Measurements from ENCODE around the gene GRIA3. TPM values are rescaled to one million over a fixed set of nuclear protein-coding genes. Genes with fewer than 3 reads are reported as not detected.

GRIA3 gene
- 4.8 TPM for total RNA-seq

DNA sequence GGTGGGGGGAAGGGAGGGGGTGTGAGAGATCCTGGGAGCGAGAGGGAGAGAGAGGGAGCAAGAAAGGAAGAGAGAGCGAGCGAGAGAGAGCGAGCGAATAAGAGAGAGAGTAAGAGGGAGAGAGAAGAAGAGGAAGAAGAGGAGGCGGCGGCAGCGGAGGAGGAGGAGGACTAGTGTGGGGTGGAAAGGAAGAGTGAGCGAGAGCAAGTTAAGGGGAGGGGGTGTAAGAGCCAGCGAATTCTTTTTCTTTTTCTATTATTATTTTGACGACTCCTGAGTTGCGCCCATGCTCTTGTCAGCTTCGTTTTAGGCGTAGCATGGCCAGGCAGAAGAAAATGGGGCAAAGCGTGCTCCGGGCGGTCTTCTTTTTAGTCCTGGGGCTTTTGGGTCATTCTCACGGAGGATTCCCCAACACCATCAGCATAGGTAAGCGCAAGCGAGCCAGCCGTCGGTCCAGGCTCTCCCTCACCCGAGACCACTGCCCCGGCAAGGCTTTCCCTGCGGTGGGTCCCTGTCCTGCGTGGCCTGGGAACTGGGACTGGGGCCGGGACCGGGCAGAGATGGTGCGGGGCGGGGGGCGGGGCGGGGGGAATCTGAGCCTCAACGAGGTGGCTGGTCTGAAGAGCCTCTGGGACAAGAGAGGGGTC is at the start of gene GRIA3:
Gene GRIA3, plus strand, starts transcription at position 60 of the 647 bp plus-strand sequence. Its CDS starts 258 bp downstream, at position 318.
- DNase-seq (ENCODE audit: low spot score) = no peak

DNA sequence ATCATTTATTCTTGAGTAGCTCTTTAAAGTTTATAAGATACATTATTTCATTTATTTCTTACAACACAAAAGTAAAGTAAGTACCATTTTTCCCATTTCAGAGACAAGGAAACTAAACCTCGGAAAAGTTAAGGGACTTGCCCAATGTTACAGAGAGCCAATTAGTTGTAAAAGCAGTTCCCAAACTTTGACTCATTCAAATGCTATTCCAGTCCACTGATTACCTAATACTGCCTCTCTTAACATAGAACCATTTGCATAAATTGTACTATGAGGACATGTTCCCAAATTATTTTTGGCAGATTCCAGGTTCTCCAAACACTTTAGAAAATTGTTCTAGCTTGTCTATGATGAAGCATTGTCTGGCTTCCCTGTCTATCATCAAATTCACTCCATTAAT is 45.6 kb upstream of the GRIA3 start:
- DNase-seq (ENCODE audit: low spot score) = no peak

DNA sequence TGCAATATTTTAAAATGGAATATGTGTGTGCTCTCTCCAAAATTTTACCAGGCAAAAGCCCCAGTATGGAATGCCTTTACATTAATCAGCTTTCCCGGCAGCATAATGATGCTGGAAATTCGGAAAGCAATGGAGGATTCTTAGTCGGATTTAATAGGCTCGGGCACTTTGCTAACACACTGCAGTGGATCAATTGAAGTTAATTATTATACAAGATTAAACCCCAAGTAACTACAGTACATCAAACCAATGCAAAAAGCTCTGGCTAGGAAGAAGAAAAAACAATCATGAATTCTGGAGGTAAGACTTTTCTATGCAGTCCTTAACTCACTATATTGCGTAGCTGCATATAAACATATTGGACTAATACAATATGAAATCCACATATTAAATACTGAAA is 43.6 kb upstream of the GRIA3 start:
- DNase-seq (ENCODE audit: low spot score) = no peak

DNA sequence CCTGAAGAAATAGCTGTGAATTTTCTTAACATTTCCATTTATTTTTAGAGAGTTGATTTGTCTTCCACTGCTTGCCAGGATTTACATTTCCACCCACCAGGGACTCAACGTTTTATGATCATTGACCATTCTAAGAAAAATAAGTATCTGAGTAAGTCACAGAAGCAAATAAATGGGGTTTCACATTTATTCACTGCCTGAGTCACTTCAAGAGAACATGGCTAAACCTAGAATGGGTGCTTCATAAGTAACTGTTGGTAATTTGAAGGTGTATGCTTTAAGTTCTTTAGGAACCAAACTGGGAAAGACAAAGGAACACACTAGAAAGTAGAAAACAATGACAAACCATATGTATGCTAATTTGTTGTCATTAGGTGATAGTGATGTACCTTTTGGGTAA is 43.2 kb upstream of the GRIA3 start:
- DNase-seq (ENCODE audit: low spot score) = no peak

DNA sequence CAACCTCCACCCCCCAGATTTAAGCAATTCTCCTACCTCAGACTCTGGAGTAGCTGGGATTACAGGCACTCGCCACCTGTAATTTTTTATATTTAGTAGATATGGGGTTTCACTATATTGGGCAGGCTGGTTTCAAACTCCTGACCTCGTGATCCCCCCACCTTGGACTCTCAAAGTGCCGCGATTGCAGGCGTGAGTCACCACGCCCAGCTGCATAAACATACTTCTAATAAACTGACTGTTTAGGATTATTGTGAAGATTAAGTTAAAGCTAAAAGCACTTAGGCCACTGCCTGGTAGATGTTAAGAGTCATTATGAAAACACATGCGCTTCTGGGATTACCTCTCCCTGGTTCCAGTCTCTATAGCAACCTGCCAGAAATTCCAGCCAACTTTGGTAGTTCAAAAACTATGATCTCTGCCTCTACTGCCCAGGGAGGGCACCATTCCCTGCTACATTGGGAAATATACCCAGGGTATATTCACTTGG is 30.2 kb upstream of the GRIA3 start:
- DNase-seq (ENCODE audit: low spot score) = no peak

DNA sequence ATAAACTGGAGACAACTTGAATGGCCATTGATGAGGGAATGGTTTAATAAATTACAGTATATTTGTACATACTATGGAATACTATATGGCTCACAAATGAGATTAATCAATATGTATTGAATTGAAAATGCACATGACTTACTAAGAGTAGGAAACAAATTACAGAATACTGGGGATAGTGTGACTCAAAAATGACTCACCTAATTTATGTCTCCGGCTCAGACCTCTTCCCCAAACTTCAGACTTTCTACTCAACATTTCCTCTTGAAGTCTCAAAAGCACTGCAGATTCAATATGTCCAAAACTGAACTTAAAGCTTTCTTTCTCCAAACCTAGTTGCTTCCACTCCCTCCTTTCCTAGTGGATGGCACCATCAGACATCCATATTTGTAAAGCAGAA is 28.8 kb upstream of the GRIA3 start:
- no peak for DNase-seq (ENCODE audit: low spot score)

DNA sequence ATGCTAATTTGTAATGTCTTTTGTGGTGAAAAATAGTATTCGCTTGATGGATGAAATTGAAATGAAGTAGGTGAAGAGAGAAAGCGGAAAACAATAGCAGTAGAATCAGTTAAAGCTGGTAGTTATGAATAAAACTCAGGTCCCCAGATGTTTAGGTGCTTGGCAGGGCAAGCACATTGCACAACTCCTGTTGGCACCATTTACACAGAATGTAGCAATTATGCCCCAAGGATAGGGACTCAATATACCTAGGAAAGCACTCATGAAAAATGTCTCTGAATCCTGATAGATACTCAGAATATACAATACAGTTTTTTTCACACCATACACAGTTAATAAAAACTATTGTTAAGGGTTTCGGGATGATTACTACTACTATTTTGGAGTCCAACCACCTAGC is 26.5 kb upstream of the GRIA3 start:
- DNase-seq (ENCODE audit: low spot score) = no peak

DNA sequence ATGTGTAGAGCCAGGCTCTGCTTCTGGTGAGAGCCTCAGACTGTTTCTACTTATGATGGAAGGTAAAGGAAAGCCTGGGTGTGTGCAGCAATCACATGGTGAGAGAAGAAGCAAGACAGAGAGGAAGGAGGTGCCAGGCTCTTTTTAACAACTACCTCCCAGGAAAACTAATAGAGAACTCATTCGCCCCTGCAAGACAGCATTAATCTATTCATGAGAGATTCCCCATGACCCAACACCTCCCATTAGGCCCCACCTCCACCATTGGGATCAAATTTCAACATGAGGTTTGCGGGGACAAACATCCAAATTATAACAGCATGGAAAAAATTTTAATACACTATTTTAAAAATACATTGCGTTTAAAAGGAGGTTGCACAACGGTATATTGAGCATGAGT is 24.7 kb upstream of the GRIA3 start:
- DNase-seq (ENCODE audit: low spot score) = no peak

DNA sequence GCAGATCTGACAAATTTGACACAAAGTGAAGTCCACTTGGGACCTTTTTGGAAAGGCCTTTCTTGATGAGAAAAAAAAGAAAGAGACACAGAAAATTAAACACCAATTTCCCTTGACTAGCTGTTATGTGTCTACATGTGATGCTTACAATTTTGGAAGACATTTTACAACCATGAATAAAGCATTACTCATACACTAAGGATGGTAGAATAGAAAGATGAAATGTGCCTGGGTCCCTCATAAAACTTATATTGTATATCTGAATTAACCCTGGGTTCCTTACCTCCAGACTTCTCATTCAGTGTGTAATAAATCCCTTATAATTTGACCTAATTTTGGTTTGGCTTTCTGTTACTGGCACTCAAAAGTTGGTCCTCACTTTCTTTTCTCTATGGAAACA is 16.5 kb upstream of the GRIA3 start:
- DNase-seq (ENCODE audit: low spot score) = no peak

DNA sequence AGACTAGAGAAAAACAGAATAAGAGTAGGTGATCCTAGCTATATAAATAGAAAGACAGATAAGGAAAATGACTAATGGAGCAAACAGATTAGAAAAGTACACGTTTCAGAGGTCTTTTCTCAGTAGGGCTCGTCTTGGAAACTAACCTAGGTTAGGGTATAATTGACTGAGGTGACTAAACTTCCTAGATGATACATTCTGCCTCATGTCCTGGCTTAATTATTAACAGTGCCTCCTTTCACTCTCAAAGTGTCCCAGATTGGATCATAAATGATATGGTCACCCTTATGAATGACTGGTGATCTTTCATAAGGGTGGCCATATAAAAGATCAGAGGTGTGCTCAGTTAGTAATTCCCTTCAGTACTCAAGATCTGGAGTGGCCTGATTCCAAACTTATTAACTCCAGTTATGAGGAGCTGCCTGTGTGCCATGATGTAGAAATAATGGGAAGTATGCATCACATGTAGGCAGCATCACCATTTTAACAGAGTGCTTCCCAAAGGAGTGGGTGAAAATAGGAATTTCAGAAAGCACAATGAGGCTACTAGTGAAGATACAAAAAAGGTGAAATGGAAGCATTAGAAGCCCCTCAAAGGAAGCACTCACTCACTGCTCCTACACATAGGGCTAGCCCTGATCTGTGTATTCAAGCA is 14.7 kb upstream of the GRIA3 start:
- no peak for DNase-seq (ENCODE audit: low spot score)

DNA sequence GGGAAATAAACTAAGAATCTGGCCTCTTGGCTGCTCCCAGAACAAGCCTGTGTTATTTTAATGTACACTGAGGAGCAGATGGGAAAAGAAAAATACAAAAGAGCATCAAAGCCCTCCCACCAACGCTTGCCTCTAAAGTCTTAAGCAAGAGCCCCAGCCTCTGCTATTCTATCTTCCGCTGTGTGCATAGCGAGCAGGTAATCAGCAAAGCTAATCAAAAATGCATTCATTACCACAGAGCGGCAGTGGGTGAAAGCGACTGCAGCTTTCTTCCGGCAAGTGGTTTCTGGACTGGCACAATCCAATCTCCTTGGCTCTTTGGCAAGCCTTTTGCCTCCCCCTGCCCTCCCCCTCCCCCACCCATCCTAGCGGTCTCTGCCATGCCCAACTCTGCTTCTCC is 13.5 kb upstream of the GRIA3 start:
- DNase-seq (ENCODE audit: low spot score) = no peak

DNA sequence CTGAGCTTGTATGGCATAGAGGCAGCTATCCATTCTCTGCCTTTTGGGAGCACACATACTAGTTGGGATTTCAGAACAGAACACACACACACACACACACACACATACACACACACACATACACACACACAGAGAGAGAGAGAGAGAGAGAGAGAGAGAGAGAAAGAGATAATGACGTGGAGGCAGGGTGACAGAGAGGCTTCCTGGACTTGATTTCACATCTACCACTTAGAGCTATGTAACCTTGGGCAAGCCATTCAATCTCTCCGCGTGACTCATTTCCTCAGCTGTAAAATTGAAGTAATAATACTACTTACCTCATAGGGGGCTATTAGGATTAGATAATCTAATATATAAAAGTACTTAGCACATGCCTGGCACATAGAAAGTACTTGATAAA is 12.3 kb upstream of the GRIA3 start:
- DNase-seq (ENCODE audit: low spot score) = no peak

DNA sequence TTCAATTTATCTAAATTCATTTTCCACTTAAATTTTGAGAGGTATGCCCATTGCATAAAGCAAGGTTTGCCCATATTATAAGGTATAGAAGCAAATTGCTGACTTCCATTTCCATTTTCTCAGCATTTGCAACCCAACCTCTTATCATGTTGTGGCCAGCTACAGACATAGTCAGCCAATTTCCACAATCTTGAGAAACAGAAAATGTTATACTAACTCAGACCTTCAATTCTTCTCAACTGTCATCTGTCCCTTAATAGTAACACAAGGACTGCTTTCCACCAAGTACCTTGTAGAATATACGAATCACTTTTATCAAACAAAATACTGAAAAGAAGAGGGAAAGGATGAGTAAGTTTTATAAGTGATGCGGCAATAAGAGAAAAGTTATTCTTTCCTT is 11.2 kb upstream of the GRIA3 start:
- DNase-seq (ENCODE audit: low spot score) = no peak

DNA sequence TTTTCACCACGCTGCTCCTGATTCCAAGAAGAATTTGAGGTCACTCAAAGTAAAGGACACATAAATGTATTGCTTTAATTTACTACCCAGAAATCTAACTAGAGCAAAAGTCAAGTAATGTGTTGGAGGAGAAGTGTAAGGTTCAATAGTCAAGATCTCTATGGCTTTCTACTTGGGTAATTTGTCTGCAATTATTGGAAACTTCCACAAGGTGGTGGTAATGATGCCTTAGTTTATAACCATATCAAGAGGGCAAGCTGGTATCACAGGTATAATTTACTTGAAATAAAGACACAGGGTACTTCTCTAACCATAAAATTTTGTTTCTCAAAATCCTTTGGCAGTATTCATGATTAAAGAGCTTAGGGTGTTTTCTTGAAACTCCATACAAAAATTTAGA is 10.2 kb upstream of the GRIA3 start:
- DNase-seq (ENCODE audit: low spot score) = no peak

DNA sequence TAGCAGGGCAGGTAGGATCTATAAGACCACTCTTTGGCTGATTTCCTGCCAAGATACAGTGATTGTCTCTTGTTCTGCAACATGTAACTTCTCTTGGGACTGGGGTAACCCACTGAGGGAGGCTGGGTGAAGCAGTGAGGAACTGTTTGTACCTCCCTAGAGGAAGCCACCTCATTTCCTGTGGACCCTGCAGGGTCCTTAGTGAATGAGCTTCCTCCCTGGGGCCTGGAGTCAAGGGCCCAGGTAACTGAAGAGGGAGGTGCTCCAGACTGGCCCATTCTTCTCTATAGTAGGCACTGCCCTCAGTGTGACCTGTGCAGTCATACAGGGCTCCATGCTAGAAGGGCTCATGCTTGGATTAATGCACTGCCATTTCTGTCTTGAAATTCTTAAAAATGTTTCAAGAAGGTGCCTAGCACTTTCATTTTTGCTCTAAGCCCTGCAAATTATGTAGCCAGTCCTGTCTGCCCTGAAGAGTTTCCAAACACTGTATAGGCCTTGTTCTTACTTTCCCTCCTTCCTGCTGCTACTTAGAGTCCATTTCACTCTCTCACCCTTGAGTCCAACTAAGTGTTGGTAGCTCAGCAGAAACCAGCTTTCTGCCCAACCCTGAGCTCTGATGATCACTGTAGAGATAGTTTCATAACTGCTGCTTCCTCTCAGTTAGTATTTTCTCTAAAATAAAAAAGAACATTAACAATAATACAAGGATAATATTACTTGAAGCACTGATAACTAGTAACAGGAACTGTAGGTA is 8.5 kb upstream of the GRIA3 start:
- DNase-seq (ENCODE audit: low spot score) = no peak

DNA sequence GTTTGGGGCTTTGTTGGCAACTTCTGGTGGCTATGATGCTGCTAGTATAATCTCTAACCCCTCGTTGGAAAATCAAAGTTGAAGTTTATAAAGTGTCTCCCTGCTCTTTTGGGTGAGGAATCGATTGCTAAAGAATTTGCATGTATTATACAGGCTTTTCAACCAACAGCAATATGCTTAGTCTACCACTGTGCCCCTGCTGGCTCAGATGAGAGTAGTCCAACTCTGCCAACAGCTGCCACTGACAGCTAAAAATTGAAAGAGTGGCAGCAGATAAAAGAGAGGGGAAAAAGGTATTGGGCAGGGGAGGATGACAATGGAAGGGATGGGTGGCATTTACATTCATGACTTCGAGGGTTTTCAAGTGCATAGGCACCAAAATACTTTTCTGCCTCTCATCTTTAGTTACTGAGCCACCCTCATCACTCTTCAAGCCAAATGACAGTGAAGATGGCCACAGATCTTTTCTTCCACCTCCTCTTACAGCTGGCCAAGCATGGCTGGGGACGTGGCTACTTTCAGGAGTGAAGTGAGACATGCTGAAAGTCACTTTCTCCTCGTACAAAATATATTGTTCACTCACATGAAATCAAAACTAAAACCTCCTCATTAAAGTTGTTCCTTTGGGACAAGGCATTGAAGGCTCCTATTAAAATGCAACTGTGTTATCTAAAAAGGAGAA is 2.7 kb upstream of the GRIA3 start:
- DNase-seq (ENCODE audit: low spot score) = no peak

DNA sequence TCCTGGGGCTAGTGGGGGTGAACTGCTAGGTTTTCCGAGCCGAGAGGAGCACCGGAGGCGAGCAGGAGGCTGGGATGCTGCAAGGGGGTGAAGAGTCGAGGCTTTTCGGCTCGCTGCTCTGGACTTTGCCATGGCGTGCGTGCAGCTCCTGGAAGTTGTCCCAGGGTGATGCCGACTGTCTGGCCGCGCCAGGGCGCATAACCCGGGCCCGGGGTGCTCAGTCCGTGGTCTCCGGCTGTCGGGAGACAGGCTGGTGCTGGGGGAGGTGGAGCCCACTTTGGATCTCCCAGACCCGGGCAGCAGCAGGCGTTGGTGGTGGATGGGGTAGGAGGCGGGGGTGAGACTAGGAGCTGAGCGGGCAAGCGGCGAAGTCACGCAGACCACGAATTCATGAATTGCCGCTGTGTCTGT is 793 bp downstream of the GRIA3 start:
- DNase-seq (ENCODE audit: low spot score) = no peak

DNA sequence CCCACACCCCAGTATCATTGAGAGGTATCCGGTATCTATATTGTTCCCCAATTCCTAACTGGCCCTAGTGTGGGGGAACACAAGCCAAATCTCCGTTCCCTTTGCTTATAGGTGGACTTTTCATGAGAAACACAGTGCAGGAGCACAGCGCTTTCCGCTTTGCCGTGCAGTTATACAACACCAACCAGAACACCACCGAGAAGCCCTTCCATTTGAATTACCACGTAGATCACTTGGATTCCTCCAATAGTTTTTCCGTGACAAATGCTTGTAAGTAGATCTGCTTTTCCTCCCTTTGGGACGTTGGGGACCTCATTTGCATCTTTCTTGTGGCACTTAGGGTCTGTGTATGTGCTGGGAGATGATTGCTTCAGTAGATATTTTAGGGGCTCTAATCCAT is 1.6 kb downstream of the GRIA3 start:
- DNase-seq (ENCODE audit: low spot score) = no peak

DNA sequence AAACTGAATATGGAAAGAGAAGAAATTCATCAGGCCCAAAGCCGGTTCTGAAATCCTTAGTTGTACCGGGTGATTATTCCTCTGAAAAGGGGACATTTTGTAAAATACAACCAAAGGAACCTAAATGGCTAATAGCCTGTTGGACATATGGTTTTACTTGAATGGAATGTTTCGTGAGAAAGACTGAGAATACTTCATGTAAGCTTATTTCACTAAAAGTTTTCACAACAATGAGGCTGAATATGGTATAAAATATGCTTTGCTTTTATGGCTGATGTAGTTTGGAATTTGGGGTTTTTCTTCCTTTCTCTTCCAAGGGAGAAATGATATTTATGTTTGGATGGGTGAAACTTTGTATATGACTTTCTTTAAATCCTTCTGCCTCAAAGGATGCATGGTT is 2.7 kb downstream of the GRIA3 start:
- DNase-seq (ENCODE audit: low spot score) = no peak

DNA sequence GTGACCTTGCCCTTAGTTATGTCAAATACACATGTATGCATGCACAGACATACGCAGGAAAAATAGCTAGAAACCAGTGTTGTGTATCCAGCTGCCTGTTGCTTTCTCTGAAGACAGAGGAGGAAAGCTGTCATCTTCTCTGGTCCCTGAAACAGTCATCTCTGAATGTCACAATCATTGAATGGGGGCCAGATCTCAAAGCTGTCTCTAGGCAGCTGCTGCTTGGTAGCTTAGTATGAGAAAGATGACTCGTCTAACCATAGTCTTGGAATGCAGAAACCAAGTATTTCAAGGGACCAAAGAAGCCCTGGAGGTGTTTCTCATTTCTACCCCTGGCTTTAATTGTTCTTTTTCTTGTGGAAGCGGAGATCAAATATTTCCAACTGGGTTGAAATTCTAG is 4.0 kb downstream of the GRIA3 start:
- DNase-seq (ENCODE audit: low spot score) = no peak

DNA sequence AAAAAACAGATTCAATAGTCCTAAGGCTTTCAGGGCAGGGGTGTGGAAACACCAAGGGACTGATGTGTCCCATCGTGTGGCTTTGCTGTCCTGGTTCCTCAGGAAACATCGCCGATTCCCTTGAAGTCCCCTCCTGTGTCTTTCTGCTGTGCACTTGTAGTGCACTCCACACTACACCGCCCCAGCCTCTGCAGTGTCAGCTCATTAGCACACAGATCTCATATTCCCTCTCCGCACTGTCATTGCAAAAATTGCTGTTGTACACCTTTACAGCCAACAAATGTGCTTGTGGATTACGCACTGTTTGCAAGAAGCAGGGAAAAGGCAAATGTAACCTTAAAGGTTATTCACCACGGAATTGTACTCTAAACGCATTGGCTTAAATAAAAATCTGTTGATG is 5.3 kb downstream of the GRIA3 start:
- no peak for DNase-seq (ENCODE audit: low spot score)

DNA sequence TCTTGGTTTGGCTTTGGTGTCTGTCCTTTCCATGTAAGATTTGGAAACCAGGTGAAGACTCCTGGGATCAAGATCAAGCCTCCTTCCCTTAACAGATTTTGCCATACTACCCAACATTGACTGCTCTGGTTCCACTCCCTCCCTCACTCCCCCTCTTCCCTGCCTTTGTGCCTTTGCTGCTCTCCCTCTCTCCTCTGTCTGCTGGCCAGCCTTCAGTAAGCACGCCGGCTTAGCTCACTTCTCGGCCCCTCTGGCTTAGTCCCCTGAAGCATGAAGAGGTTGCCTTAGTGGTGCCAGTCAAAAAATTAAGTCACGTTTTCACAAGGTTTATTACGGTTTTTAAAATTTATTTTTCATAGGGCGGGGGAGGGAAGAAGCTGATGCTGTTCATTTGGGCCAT is 6.0 kb downstream of the GRIA3 start:
- DNase-seq (ENCODE audit: low spot score) = no peak

DNA sequence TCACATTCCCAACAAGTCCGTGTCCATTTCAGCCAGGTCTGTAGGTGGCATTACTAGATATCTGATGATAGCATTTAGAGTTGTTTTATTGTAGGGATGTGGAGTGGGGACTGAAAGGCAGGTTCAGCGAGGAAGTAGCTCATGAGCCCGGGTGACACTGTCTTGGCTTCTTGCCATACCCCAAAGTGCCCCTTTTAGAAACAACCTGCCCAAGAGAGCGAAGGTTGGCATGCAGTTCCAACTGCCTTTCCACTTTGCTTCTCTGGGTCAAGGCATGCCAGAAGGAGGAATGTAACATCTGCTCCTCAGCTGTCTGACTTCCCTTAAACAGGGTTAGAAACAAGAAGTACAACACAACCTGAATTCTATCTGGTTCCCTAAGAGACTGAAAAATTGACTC is 9.0 kb downstream of the GRIA3 start:
- DNase-seq (ENCODE audit: low spot score) = no peak

Data from mucosa of gallbladder (tissue), 1 donor.